ENCODE results near the gene APEH.

Gene APEH

GRCh38 chr3:49662720-49663413, 11.3 kb upstream of the APEH start:
- no peak for TF ChIP-seq FOXA1 (IDR thresholded peaks at IDR 0.05)
- TF ChIP-seq SUZ12 (IDR thresholded peaks at IDR 0.05), result no peak
- TF ChIP-seq FOXM1 (IDR thresholded peaks at IDR 0.05; ENCODE audit: borderline replicate concordance), result no peak
- no peak for TF ChIP-seq FOXK2 (IDR thresholded peaks at IDR 0.05)
- no peak for TF ChIP-seq TARDBP (IDR thresholded peaks at IDR 0.05)
- no peak for TF ChIP-seq ARNT (IDR thresholded peaks at IDR 0.05)
- no peak for TF ChIP-seq ELF4 (IDR thresholded peaks at IDR 0.05)
- TF ChIP-seq ZNF384 (IDR thresholded peaks at IDR 0.05), result no peak
- POLR2A ChIA-PET, result interaction anchor here (1.3 kb wide), 1 partner anchor 10 kb away, joined by 3 read pairs; no protein-coding TSS in a partner anchor
- CTCF ChIA-PET, result interaction anchor here (0.6 to 1.0 kb wide), 2 partner anchors 9 to 104 kb away, joined by 3 to 5 read pairs; no protein-coding TSS in a partner anchor
- no peak for DNase-seq (ENCODE audit: extremely low spot score)

DNA sequence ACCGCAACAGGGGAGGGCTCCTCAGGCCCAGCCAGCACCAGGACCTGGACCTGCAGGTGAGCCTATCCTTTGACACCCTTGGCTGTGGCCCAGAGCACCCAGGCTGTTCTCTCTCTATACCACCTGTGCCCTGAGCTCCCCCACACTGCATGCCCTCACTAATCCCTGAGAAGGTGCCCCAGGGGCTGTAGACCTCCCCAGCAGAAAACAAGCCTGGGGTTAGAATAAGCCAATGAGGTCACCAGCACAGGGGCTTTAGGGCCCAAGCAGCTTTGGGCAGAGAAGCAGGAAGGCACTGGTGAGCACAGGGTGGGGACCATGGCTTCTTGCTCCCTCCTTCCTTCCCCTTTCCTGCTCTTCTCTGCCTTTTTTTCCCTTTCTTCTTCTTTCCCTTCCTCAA, 10.3 kb upstream of the APEH start:
- TF ChIP-seq CTBP1 (IDR thresholded peaks at IDR 0.05; ENCODE audit: borderline replicate concordance), result no peak
- TF ChIP-seq SP1 (IDR thresholded peaks at IDR 0.05), result no peak
- no peak for TF ChIP-seq NFRKB (IDR thresholded peaks at IDR 0.05)
- TF ChIP-seq ZNF384 (IDR thresholded peaks at IDR 0.05), result no peak
- no peak for TF ChIP-seq ARNT (IDR thresholded peaks at IDR 0.05)
- no peak for TF ChIP-seq TARDBP (IDR thresholded peaks at IDR 0.05)
- no peak for TF ChIP-seq ELF4 (IDR thresholded peaks at IDR 0.05)
- no peak for TF ChIP-seq FOXK2 (IDR thresholded peaks at IDR 0.05)
- TF ChIP-seq LEF1 (IDR thresholded peaks at IDR 0.05; ENCODE audit: borderline replicate concordance), result no peak
- TF ChIP-seq FOXA1 (IDR thresholded peaks at IDR 0.05), result no peak
- TF ChIP-seq L3MBTL2 (conservative IDR thresholded peaks at IDR 0.05), result no peak
- TF ChIP-seq FOXM1 (IDR thresholded peaks at IDR 0.05; ENCODE audit: borderline replicate concordance), result no peak
- TF ChIP-seq, protein P1, sequence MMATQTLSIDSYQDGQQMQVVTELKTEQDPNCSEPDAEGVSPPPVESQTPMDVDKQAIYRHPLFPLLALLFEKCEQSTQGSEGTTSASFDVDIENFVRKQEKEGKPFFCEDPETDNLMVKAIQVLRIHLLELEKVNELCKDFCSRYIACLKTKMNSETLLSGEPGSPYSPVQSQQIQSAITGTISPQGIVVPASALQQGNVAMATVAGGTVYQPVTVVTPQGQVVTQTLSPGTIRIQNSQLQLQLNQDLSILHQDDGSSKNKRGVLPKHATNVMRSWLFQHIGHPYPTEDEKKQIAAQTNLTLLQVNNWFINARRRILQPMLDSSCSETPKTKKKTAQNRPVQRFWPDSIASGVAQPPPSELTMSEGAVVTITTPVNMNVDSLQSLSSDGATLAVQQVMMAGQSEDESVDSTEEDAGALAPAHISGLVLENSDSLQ (IDR thresholded peaks at IDR 0.05), result no peak
- ChIA-PET CTCF (interaction anchor here (1.0 kb wide), 1 partner anchor 8 kb away, joined by 3 read pairs; no protein-coding TSS in a partner anchor), POLR2A (interaction anchor here (1.0 kb wide), 1 partner anchor 124 kb away, joined by 4 read pairs; no protein-coding TSS in a partner anchor)
- no peak for DNase-seq (ENCODE audit: extremely low spot score)

DNA sequence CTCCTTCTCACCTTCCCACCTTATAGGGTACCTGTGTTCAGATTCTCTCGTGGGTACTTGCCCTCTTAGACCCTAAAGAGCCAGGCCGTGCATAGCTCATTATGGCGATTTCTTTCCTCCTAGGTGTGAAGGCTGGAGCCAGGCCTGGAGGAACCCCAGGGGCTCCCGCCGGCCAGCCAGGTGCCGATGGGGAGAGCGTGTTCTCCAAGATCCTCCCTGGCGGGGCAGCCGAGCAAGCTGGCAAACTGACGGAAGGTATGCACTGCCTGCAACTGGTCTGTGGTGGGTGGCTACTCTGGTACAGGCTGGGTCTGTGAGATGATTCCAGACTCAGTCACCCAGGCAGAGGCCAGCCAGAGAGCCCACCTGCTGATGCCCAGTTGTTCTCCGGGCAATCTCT, 9.9 kb upstream of the APEH start:
- ChIA-PET POLR2A (interaction anchor here (1.0 kb wide), 1 partner anchor 125 kb away, joined by 4 read pairs; no protein-coding TSS in a partner anchor), CTCF (no interaction called here)
- TF ChIP-seq ZNF384 (IDR thresholded peaks at IDR 0.05) (no peak), L3MBTL2 (conservative IDR thresholded peaks at IDR 0.05) (no peak), NFRKB (IDR thresholded peaks at IDR 0.05) (no peak), ARNT (IDR thresholded peaks at IDR 0.05) (no peak), LEF1 (IDR thresholded peaks at IDR 0.05; ENCODE audit: borderline replicate concordance) (no peak), BHLHE40 (IDR thresholded peaks at IDR 0.05; ENCODE audit: borderline replicate concordance) (no peak), FOXK2 (IDR thresholded peaks at IDR 0.05) (no peak), FOXA1 (IDR thresholded peaks at IDR 0.05) (no peak)
- no peak for DNase-seq (ENCODE audit: extremely low spot score)

DNA sequence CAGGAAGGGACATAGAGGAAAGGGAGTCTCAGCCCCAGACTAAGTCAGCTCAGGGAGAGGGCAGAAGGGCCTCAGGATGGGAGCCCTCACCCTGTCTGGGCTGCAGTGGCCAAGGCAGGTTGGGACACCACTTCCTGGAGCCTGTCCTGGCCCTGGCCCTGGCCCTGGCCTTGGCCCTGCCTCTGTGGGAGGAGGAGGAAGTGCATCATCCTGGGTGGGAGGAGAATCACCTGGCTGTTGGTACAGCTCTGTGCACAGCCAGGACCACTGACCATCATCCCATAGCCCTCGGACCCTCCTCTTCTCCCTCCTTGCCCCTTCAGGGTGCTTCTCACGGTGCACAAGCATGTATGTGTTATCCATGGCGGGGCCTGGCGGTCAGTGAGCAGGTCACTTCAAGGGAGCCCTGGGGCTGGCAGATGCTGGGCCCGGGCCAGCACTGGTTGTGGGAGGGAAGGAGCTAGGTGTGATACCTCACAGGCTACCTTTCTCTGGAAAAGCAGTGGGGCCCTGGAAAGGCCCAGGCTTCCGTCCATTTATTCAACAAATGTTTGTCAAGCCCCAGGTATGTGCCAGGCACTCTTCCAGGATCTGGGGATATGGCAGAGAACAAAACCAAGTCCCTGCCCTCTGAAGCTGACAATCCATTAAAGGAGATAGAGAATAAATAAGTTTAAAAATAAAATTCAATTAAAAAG, 8.2 kb upstream of the APEH start:
- CTCF ChIA-PET, result no interaction called here
- POLR2A ChIA-PET, result interaction anchor here (0.7 to 2.0 kb wide), 2 partner anchors 126 to 572 kb away, joined by 3 to 7 read pairs; no protein-coding TSS in a partner anchor
- TF ChIP-seq FOXM1 (IDR thresholded peaks at IDR 0.05; ENCODE audit: borderline replicate concordance) (no peak), L3MBTL2 (conservative IDR thresholded peaks at IDR 0.05) (no peak)
- no peak for DNase-seq (ENCODE audit: extremely low spot score)

- POLR2A ChIA-PET, result interaction anchor here (0.7 to 2.0 kb wide), 2 partner anchors 127 to 572 kb away, joined by 3 to 7 read pairs; no protein-coding TSS in a partner anchor
- DNase-seq (ENCODE audit: extremely low spot score), result no peak
- CTCF ChIA-PET, result no interaction called here
- TF ChIP-seq, protein P1 (IDR thresholded peaks at IDR 0.05), result no peak
- TF ChIP-seq ARNT (IDR thresholded peaks at IDR 0.05) (no peak), CTBP1 (IDR thresholded peaks at IDR 0.05; ENCODE audit: borderline replicate concordance) (no peak), NFRKB (IDR thresholded peaks at IDR 0.05) (no peak), FOXM1 (IDR thresholded peaks at IDR 0.05; ENCODE audit: borderline replicate concordance) (no peak), TARDBP (IDR thresholded peaks at IDR 0.05) (no peak), SP1 (IDR thresholded peaks at IDR 0.05) (no peak)
Observed at GRCh38 chr3:49666592-49666991, 7.6 kb upstream of the APEH start.

DNA sequence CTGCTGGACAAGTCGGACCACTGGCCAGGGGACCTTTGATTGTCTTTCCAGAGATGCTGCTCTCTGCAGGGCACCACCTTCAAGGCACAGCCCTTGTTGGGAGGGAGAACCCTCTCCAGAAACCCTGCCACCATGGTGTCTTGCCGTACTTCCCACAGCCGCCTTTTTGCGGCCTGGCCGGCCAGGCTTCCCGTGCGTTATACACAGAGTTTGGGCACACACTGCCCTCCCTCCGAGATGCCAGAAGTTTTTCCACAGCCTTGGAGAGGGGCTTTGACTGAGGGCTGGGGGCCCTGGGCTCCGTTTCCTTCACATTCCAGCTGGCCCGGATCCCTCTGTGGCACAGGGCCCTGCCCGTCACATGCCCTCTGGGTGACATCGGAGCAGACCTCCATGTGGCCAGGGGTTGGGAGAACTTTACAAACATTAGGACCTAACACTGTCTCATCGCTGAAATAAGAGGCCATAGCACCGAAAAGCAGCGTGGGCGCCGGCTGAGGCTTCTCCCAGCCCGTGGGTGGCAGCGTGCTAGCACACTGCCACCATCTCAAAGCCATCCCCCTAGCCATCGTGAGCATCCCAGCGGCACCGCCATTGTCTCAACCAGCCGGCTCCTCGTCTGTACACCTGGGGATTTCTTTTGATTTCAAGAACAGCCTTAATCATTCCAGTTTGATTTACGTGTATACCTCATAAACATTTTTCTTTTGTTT, 6.3 kb upstream of the APEH start:
- DNase-seq (ENCODE audit: extremely low spot score), result no peak
- ChIA-PET POLR2A (no interaction called here), CTCF (no interaction called here)
- TF ChIP-seq FOXA1 (IDR thresholded peaks at IDR 0.05), result no peak
- no peak for TF ChIP-seq NFRKB (IDR thresholded peaks at IDR 0.05)
- TF ChIP-seq FOXM1 (IDR thresholded peaks at IDR 0.05; ENCODE audit: borderline replicate concordance), result no peak
- TF ChIP-seq BHLHE40 (IDR thresholded peaks at IDR 0.05; ENCODE audit: borderline replicate concordance), result no peak
- TF ChIP-seq SUZ12 (IDR thresholded peaks at IDR 0.05), result no peak
- TF ChIP-seq ZNF384 (IDR thresholded peaks at IDR 0.05), result no peak
- no peak for TF ChIP-seq ARNT (IDR thresholded peaks at IDR 0.05)
- TF ChIP-seq LEF1 (IDR thresholded peaks at IDR 0.05; ENCODE audit: borderline replicate concordance), result no peak
- no peak for TF ChIP-seq TARDBP (IDR thresholded peaks at IDR 0.05)
- no peak for TF ChIP-seq SP1 (IDR thresholded peaks at IDR 0.05)
- TF ChIP-seq L3MBTL2 (conservative IDR thresholded peaks at IDR 0.05), result no peak
- TF ChIP-seq, protein P1 (IDR thresholded peaks at IDR 0.05), result no peak
- no peak for TF ChIP-seq FOXK2 (IDR thresholded peaks at IDR 0.05)
- TF ChIP-seq CTBP1 (IDR thresholded peaks at IDR 0.05; ENCODE audit: borderline replicate concordance), result no peak
- TF ChIP-seq ELF4 (IDR thresholded peaks at IDR 0.05), result no peak
- no peak for TF ChIP-seq HDGF (IDR thresholded peaks at IDR 0.05; ENCODE audit: borderline replicate concordance)
